ELF-1 (cell line): Measurements from ENCODE around the gene SPR.

Source experiments
- DNase-seq: peaks from one replicate; pipeline ENCODE4 v3.0.0-alpha.2; 2016; ENCODE audit warnings: low read depth, low spot score

SPR gene

DNA sequence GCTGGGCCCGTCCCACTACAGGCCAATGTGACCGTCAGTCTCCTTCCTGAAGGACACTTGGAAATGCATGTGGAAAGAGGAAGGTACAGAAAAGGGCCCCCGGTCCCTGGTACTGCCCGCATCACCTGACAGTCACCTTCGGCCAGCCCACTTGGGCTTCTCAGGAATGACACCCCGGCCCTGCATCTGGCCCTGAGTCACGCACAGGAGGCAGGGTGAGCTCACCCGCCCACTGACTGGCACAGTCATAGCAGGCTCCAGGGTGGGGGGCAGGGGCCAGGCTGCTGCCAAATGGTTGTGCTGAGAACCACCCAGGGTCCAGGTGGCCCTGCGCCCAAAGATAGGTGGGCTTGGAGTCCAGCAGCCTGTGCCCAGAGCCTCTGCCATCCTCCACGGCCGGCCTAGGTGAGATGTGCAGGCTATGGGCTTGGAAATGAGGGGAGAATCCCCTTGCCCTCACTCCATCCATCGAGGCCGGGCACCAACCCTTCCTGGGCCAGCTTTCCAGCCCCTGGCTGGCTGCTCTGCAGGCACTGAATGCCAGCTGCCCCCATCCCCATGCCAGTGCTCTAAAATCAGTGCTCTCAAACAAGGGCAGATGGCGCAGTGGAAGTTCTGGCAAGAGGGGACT, 44.2 kb downstream of the SPR start:
- no peak for DNase-seq

- no peak for DNase-seq
Measured at GRCh38 chr2:72932045-72932740, 45.0 kb downstream of the SPR start.

GRCh38 chr2:72932805-72933204, 45.6 kb downstream of the SPR start:
- DNase-seq: no peak

DNA sequence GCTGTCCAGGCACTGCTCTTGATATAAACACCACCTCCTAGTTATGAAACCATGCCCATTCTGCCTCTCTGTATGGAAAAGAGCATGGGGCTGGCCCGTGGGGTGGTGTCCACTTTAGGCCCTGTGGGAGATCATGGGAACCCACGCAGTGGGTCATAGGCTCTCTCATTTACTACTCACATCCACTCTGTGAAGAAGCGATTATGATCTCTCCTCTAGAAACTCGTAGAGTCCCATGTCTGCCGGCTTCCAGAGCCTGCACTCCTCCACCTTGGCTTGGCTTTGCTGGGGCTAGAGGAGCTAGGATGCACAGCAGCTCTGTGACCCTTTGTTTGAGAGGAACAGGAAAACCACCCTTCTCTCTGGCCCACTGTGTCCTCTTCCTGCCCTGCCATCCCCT, 46.0 kb downstream of the SPR start:
- no peak for DNase-seq

DNA sequence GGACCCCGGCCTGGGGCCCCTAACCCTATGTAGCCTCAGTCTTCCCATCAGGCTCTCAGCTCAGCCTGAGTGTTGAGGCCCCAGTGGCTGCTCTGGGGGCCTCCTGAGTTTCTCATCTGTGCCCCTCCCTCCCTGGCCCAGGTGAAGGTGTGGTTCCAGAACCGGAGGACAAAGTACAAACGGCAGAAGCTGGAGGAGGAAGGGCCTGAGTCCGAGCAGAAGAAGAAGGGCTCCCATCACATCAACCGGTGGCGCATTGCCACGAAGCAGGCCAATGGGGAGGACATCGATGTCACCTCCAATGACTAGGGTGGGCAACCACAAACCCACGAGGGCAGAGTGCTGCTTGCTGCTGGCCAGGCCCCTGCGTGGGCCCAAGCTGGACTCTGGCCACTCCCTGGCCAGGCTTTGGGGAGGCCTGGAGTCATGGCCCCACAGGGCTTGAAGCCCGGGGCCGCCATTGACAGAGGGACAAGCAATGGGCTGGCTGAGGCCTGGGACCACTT, 46.5 kb downstream of the SPR start:
- DNase-seq: no peak

DNA sequence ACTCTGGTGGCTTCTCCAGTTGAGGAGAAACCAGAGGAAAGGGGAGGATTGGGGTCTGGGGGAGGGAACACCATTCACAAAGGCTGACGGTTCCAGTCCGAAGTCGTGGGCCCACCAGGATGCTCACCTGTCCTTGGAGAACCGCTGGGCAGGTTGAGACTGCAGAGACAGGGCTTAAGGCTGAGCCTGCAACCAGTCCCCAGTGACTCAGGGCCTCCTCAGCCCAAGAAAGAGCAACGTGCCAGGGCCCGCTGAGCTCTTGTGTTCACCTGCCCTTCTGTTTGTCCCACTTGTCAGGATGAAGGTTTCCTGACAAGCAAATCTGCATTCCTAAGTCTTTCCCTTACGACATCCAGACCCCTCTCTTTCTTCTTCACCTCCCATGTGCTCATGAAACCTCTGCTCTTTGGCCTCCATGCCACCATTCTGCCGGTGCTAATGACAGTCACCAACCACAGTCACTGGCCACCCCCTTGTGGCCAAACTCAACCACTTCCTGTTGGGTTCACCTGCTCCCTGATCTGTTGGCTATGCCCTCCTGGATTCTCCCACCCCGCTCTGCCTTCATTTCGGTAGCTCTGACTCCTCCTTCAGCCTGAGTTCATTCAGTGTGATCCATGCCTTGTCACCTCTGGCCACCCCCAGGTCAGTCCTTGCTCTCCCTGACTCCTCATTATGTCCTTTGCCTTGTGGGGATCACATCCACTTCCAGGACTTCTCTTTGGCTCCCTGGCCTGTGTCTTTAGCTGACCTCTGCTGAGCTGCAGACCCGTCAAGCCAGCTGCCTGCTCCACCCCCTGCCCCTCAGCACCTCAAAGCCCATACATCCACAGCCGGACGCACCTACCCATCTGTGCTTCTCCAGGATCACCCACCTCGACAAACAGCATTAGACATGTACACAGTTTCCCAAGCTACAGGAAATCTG, 47.7 kb downstream of the SPR start:
- peak; percentile 71 for DNase-seq

DNA sequence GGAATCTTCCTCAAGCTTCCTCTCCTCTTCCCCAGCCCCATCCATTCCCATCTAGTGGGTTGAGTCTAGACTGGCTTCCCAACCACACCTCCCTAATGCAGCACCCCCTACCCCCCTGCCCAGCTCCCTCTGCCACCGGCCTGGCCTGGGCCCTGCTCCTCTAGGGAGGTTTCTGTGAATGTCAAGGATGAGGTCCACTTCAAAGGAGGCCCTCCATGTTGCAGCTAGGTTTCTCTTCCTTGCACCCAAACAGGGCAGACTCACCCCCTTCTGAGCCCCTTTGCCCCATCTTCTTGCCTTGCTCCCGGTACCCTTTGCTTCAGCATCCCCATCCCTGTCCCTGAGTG, 48.4 kb downstream of the SPR start:
- no peak for DNase-seq

DNA sequence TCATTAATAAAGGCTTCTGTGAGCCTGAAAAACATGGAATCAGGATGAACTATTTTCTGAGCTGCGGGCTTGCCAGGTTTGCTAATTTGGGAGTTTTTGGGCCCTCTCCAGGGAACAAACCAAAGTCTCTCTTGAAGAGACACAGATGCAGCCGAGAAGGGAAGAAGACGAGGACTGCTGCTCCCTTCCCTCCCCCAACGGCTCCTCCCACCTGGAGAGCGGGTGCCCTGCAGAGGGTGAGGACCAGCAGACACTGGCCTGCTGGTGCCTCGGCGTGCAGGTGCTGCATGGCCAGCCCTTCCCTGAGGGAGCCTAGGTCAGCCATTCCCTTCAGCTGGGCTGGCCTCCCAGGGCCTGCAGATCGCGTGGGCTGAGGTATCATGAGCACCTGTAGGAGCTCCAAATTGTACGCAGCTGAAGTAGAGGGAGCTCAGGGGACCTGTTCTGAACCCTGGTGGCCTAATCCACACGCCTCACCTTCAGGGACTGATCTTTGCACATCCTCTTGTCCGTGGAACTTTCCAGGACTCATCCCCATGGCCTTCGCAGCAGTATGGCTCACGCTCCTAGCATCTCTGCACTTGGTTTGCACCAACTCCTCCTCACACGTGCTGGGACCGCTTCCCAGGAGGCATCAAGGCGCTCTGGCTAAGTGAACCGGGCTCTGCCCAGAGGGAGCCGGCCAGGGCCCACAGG, 49.6 kb downstream of the SPR start:
- DNase-seq: no peak

- DNase-seq: peak; percentile 14
Measured at GRCh38 chr2:72937356-72937669, 50.1 kb downstream of the SPR start.

DNA sequence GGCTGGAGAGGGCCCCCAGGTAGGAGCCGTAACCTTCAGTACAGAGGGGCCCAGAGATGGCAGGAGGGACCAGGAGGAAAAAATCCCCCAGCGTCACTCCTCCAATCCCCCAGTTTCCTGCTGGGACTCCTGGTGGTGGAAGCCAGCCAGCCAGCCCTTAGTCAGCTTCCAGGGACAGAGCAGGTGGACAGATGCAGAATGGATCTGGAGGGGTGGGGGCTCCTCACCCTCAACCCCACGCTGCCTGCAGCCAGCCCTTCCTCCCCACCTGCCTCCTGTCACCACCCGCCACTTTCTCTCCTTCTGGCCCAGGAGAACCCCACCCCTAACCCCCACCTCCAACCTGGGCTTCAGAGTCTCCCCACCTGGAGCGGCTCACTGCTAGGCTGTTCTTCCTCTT, 51.2 kb downstream of the SPR start:
- no peak for DNase-seq

DNA sequence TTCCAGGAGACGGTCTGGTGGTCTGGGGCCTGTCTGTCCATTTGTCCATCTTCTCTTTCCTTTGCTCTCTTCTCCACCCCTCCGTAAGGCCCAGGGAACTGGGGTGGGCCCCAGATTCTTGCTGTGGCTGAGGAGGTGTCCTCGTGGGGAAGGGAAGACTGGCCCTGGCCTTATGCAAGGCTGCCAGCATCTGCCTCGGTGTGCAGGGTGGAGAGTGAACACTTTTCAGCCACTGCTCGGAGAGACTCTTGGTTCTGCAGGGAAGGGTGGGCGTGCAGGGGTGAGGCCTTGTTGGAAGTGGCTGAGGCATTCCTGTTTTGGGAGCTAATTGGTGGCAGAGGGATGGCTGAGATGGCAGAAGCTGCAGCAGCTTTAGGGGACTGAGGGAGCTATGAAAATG, 53.2 kb downstream of the SPR start:
- no peak for DNase-seq

DNA sequence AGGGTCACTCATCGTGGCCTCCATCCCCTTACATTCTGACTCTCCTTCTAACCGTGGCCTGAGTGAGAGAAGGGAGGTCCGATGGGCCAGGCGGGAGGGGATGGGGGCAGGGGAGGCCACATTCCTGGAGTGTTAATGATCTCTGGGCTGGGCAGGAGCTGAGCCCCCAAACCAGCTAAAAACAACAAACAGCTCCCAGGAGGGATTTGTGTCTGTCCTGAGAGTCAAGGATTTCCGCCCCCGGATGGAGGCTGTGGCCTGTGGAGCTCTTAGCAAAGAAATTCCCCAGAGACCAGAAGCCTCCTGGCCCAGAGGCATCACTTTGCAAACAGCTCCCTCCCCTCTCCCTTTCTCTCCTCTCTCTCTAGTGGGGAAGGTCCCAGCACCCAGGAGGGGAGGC, 53.6 kb downstream of the SPR start:
- peak; percentile 62 for DNase-seq
